Activated CD8-positive, alpha-beta T cell treated with anti-CD3 and anti-CD28 coated beads for 36 hours (primary cell): Measurements from ENCODE around the gene CENPK. TPM values are rescaled to one million over a fixed set of nuclear protein-coding genes. Genes with fewer than 3 reads are reported as not detected.
"Not testable (repeated sequence)": the region's sequence is repeated elsewhere in the genome, so short reads cannot be mapped to it uniquely, and the experiment has no call there.

Experiments
- ATAC-seq: fragments of 200-7000 bp; cut with Tn5 transposase; one replicate; pipeline ENCODE4 v1.10.0; 2021; ENCODE audit warnings: mild to moderate bottlenecking, moderate library complexity
- CTCF ChIA-PET: fragments of 350-600 bp; sonication (Branson Sonifier 250); formaldehyde crosslinking; loops from one replicate; lab custom pipeline; 2021; ENCODE audit warnings: antibody characterized with exemption; lab: Charles Lee
- POLR2A ChIA-PET: fragments of 350-600 bp; sonication (Branson Sonifier 250); formaldehyde crosslinking; loops from one replicate; lab custom pipeline; 2021; ENCODE audit warnings: antibody characterized with exemption; lab: Charles Lee
- DNase-seq: peaks from one replicate; pipeline ENCODE4 v3.0.0-alpha.2; 2020
- H3K27ac Mint-ChIP-seq: one replicate; pipeline ENCODE4 v1.8.0; 2021; ENCODE audit warnings: mild to moderate bottlenecking, mixed read lengths
- H3K27me3 Mint-ChIP-seq: one replicate; pipeline ENCODE4 v1.8.0; 2021; ENCODE audit warnings: mixed read lengths
- H3K36me3 Mint-ChIP-seq: one replicate; pipeline ENCODE4 v1.8.0; 2021; ENCODE audit warnings: low read depth, mixed read lengths
- H3K4me1 Mint-ChIP-seq: one replicate; pipeline ENCODE4 v1.8.0; 2021; ENCODE audit warnings: low read depth, mixed read lengths
- H3K4me3 Mint-ChIP-seq: one replicate; pipeline ENCODE4 v1.8.0; 2021; ENCODE audit warnings: mild to moderate bottlenecking, moderate library complexity, mixed read lengths
- H3K9me3 Mint-ChIP-seq: one replicate; pipeline ENCODE4 v1.8.0; 2021; ENCODE audit warnings: mixed read lengths
- CTCF ChIP-seq: fragments of 200-600 bp; IDR thresholded peaks from one replicate; pipeline ENCODE4 v1.8.0; 2022; ENCODE audit warnings: antibody characterized with exemption, mild to moderate bottlenecking
- intact Hi-C: fragments of 100-400 bp; cut with micrococcal nuclease; formaldehyde crosslinking; loops from one replicate; pipeline ENCODE4 v1.10.0; 2022
- total RNA-seq, 2 experiments: library from RNA; stranded (reverse); gene quantifications; one replicate each; pipeline ENCODE4 v1.2.3, GENCODE V29; 2021

Gene CENPK, protein sequence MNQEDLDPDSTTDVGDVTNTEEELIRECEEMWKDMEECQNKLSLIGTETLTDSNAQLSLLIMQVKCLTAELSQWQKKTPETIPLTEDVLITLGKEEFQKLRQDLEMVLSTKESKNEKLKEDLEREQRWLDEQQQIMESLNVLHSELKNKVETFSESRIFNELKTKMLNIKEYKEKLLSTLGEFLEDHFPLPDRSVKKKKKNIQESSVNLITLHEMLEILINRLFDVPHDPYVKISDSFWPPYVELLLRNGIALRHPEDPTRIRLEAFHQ
- total RNA-seq: 10 to 100 TPM; 70.9 to 79.2 TPM

GRCh38 chr5:65562731-65563701 is at the start of gene CENPK, which contains the start of gene PPWD1:
Gene CENPK (minus strand): TSS chr5:65563168. CDS start chr5:65554907, 8,261 bp downstream.
Gene PPWD1 (plus strand): TSS chr5:65563296. CDS start chr5:65563311, 15 bp downstream.
- ChIA-PET POLR2A (interaction anchor here (0.5 to 2.7 kb wide), 20 partner anchors 9 to 794 kb away, joined by 3 to 22 read pairs (median 4); partner anchors contain the start of genes CWC27, SHLD3, SREK1IP1 and TRAPPC13), CTCF (interaction anchor here (0.7 to 1.4 kb wide), 4 partner anchors 13 to 80 kb away, joined by 3 to 4 read pairs (median 3); no protein-coding TSS in a partner anchor)
- peak; percentile 99 for ATAC-seq
- peak within 1 kb of the TSS; percentile 98 for H3K27ac Mint-ChIP-seq
- H3K27me3 Mint-ChIP-seq: no peaks in the 10 kb centered on the region
- intact Hi-C loops: loop anchor here (5.0 kb wide), 1 partner anchor 59 kb away; the partner anchor contains the start of gene TRIM23
- no peaks in the 10 kb centered on the region for H3K9me3 Mint-ChIP-seq
- H3K36me3 Mint-ChIP-seq: peaks cover 33% of the 10 kb centered on the region
- peak within 1 kb of the TSS; percentile 94 for H3K4me3 Mint-ChIP-seq
- no peak for TF ChIP-seq CTCF
- DNase-seq: peak; percentile 98
- H3K4me1 Mint-ChIP-seq: peaks cover 40% of the 10 kb centered on the region

DNA sequence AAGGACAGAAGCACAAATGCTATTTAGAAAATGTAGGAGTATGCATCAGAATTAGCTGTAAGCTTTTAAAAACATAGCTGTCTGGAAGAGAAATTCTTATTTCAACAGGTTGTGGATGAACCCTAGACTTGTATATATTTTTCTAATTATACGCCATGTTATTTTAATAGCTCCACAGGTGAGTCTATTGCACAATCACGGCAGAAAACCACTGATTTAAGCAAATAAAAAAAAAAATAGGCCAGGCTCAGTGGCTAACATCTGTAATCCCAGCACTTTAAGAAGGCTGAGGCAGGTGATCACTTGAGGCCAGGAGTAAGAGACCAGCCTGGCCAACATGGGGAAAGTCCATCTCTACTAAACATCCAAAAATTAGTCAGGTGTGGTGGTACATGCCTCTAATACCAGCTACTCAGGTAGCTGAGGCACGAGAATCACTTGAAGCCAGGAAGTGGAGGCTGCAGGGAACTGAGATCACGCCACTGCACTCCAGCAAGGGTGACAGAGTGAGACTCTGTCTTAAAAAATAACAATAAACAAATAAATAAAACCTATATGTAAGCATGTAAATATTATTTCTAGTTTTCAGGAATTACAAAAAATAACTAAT is 49.4 kb upstream of the CENPK start:
- ChIA-PET POLR2A (interaction anchor here (2.9 kb wide), 1 partner anchor 11 kb away, joined by 11 read pairs; the partner anchor contains the start of gene TRIM23), CTCF (no interaction called here)
- intact Hi-C loops: no loop called here
- no peak for TF ChIP-seq CTCF
- Mint-ChIP-seq H3K27ac (no peak overlapping the region), H3K36me3 (peaks cover 21% of the 10 kb centered on the region), H3K4me1 (no peaks in the 10 kb centered on the region), H3K27me3 (no peaks in the 10 kb centered on the region), H3K9me3 (no peaks in the 10 kb centered on the region), H3K4me3 (no peak overlapping the region)
- ATAC-seq (no peak), DNase-seq (no peak)

- H3K4me1 Mint-ChIP-seq: no peaks in the 10 kb centered on the region
- DNase-seq (no peak), ATAC-seq (no peak)
- H3K9me3 Mint-ChIP-seq: no peaks in the 10 kb centered on the region
- no peaks in the 10 kb centered on the region for H3K27me3 Mint-ChIP-seq
- CTCF ChIA-PET: no interaction called here
- no peak overlapping the region for H3K27ac Mint-ChIP-seq
- H3K4me3 Mint-ChIP-seq: no peak overlapping the region
- TF ChIP-seq CTCF: no peak
- peaks cover 24% of the 10 kb centered on the region for H3K36me3 Mint-ChIP-seq
- intact Hi-C loops: no loop called here
- POLR2A ChIA-PET: interaction anchor here (2.9 kb wide), 1 partner anchor 12 kb away, joined by 11 read pairs; the partner anchor contains the start of gene TRIM23
These were observed 48.6 kb upstream of the CENPK start for GRCh38 chr5:65611524-65611923.

- H3K27me3 Mint-ChIP-seq, H3K4me1 Mint-ChIP-seq, DNase-seq, CTCF ChIA-PET, H3K4me3 Mint-ChIP-seq, intact Hi-C loops, POLR2A ChIA-PET, H3K27ac Mint-ChIP-seq, ATAC-seq: not testable (repeated sequence)
- peaks cover 15% of the 10 kb centered on the region for H3K9me3 Mint-ChIP-seq
- peaks cover 49% of the 10 kb centered on the region for H3K36me3 Mint-ChIP-seq
These were observed 38.8 kb upstream of the CENPK start for GRCh38 chr5:65601761-65602160.

DNA sequence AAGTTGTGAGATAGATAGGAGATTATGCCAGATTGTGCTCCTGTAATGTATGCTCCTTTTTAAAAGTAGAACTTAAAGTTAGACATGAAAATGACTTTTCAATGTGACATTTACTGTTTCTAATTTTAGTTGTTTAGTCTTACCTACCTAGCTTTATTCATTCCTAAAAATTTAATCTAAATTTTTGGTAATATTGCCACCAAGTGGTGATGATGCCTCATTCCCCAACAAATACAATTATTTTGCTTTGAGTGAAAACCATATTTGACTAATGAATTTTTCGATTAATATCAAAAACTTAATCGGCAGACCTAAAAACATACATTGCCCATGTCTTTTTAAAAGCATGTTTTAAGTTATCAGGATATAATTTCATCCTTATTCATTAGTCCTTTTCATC is 25.7 kb upstream of the CENPK start:
- TF ChIP-seq CTCF: no peak
- DNase-seq (no peak), ATAC-seq (no peak)
- no peak overlapping the region for H3K4me3 Mint-ChIP-seq
- ChIA-PET CTCF (interaction anchor here (1.0 kb wide), 1 partner anchor 19 kb away, joined by 3 read pairs; no protein-coding TSS in a partner anchor), POLR2A (interaction anchor here (1.1 kb wide), 1 partner anchor 35 kb away, joined by 3 read pairs; no protein-coding TSS in a partner anchor)
- no peaks in the 10 kb centered on the region for H3K9me3 Mint-ChIP-seq
- H3K4me1 Mint-ChIP-seq: no peaks in the 10 kb centered on the region
- no peak overlapping the region for H3K27ac Mint-ChIP-seq
- no peaks in the 10 kb centered on the region for H3K27me3 Mint-ChIP-seq
- intact Hi-C loops: no loop called here
- peaks cover 22% of the 10 kb centered on the region for H3K36me3 Mint-ChIP-seq
